Suprapubic skin (tissue), 4 donors: ENCODE measurements around the gene HIPK3. TPM values are rescaled to one million over a fixed set of nuclear protein-coding genes. Genes with fewer than 3 reads are reported as not detected.

Source experiments
- DNase-seq, 2 donors: peaks; one replicate each; pipeline ENCODE4 v3.0.0-alpha.2; 2019; ENCODE audit warnings: low spot score in 2 of 2
- H3K27ac ChIP-seq: fragments of 200-600 bp; sonication (generic); one replicate; pipeline ENCODE4 v1.5.1; 2019
- H3K27me3 ChIP-seq: fragments of 200-600 bp; sonication (generic); one replicate; pipeline ENCODE4 v1.5.1; 2019
- H3K36me3 ChIP-seq: fragments of 200-600 bp; sonication (generic); one replicate; pipeline ENCODE4 v1.5.1; 2019
- H3K4me1 ChIP-seq: fragments of 200-600 bp; sonication (generic); one replicate; pipeline ENCODE4 v1.5.1; 2019
- H3K4me3 ChIP-seq: fragments of 200-600 bp; sonication (generic); one replicate; pipeline ENCODE4 v1.5.1; 2019; ENCODE audit warnings: mild to moderate bottlenecking
- H3K9me3 ChIP-seq: fragments of 200-600 bp; sonication (generic); one replicate; pipeline ENCODE4 v1.5.1; 2019
- EP300 ChIP-seq: sonication (generic); formaldehyde crosslinking; IDR thresholded peaks from one replicate; pipeline ENCODE4 v1.6.1; 2017; ENCODE audit warnings: antibody characterized with exemption
- POLR2A ChIP-seq, 2 donors: fragments of 450-650 bp; IDR thresholded peaks; one replicate each; pipeline ENCODE4 v1.6.1; 2017; ENCODE audit warnings: antibody characterized with exemption in 2 of 2, mild to moderate bottlenecking in 2 of 2, moderate library complexity in 2 of 2
- POLR2AphosphoS5 ChIP-seq, 3 donors: sonication (generic); formaldehyde crosslinking; IDR thresholded peaks; one replicate each; pipeline ENCODE4 v1.6.1; 2017; ENCODE audit warnings: antibody characterized with exemption in 3 of 3
- WGBS: methylation state at CpG from one replicate; pipeline ENCODE4 v1.1.5; 2018; 5-methylcytosine and 5-hydroxymethylcytosine counted together
- total RNA-seq, 4 donors: library from RNA; depleted of rRNA; stranded (reverse); fragments of >200 nt; gene quantifications; one replicate each; pipeline ENCODE4 v1.1.0, GENCODE V29; 2016
- TF ChIP-seq, protein P1 (sequence below), 2 donors: fragments of 200-600 bp in 1 of 2; fragments of 450-650 bp in 1 of 2; sonication (generic) in 1 of 2; IDR thresholded peaks; one replicate each; pipeline ENCODE4 v1.5.1; 2016 to 2019; ENCODE audit warnings: antibody characterized with exemption in 2 of 2, mild to moderate bottlenecking in 1 of 2, moderate library complexity in 1 of 2

The HIPK3 gene
- total RNA-seq, 4 donors from 2014 or later, result 76.4 to 110 (median 90.6) TPM

DNA sequence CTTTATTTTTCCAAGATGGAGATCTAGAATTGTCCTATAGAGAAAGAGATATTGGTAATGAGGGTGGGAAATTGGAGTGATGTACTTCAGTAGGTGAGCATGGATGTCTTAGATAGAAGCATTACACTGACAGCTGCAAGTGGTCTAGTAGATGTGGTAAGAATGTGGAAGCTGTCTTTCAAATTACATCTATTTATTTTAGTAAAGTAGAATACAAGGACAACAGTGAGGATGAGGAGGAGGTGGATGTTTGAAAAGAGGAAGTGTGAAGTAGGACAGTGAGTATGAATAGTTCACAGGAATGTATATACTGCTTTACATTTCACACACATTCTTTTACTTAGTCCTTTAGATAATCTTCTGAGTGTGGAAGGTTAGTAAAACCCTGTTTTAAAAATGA is 64.2 kb downstream of the HIPK3 start:
- Histone ChIP-seq H3K27me3 (no peaks in the 10 kb centered on the region), H3K27ac (no peak overlapping the region), H3K36me3 (no peaks in the 10 kb centered on the region), H3K4me3 (no peak overlapping the region), H3K4me1 (peaks cover 36% of the 10 kb centered on the region), H3K9me3 (no peaks in the 10 kb centered on the region)
- TF ChIP-seq EP300 (no peak), POLR2AphosphoS5 (IDR thresholded peaks at IDR 0.05) (no peak), POLR2A (IDR thresholded peaks at IDR 0.05) (no peak)
- TF ChIP-seq, protein P1, sequence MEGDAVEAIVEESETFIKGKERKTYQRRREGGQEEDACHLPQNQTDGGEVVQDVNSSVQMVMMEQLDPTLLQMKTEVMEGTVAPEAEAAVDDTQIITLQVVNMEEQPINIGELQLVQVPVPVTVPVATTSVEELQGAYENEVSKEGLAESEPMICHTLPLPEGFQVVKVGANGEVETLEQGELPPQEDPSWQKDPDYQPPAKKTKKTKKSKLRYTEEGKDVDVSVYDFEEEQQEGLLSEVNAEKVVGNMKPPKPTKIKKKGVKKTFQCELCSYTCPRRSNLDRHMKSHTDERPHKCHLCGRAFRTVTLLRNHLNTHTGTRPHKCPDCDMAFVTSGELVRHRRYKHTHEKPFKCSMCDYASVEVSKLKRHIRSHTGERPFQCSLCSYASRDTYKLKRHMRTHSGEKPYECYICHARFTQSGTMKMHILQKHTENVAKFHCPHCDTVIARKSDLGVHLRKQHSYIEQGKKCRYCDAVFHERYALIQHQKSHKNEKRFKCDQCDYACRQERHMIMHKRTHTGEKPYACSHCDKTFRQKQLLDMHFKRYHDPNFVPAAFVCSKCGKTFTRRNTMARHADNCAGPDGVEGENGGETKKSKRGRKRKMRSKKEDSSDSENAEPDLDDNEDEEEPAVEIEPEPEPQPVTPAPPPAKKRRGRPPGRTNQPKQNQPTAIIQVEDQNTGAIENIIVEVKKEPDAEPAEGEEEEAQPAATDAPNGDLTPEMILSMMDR (IDR thresholded peaks at IDR 0.05), result no peak
- no peak for DNase-seq

DNA sequence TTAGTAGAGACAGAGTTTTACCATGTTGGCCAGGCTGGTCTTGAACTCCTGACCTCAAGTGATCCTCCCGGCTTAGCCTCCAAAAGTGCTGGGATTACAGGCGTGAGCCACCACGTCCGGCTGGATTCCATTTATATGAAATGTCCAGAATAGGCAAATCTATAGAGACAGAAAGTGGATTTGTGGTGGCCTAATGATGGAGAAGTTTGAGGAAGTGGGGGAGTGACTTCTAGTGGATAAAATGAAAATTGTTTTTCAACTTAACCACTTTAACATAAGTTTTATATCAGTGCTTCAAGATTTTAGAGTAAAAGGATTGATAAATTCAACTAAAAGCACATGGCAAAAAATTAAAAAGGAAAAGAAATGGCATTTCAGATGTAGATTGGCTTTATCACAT is 66.2 kb downstream of the HIPK3 start:
- Histone ChIP-seq H3K27me3 (no peaks in the 10 kb centered on the region), H3K4me3 (no peak overlapping the region), H3K4me1 (peaks cover 38% of the 10 kb centered on the region), H3K27ac (no peak overlapping the region), H3K36me3 (no peaks in the 10 kb centered on the region), H3K9me3 (no peaks in the 10 kb centered on the region)
- no peak for DNase-seq
- WGBS, result 94% methylated on average over 4 of the region's 4 CpGs
- TF ChIP-seq, protein P1 (IDR thresholded peaks at IDR 0.05), result no peak
- no peak for TF ChIP-seq POLR2AphosphoS5 (IDR thresholded peaks at IDR 0.05)
- no peak for TF ChIP-seq EP300
- TF ChIP-seq POLR2A (IDR thresholded peaks at IDR 0.05), result no peak

DNA sequence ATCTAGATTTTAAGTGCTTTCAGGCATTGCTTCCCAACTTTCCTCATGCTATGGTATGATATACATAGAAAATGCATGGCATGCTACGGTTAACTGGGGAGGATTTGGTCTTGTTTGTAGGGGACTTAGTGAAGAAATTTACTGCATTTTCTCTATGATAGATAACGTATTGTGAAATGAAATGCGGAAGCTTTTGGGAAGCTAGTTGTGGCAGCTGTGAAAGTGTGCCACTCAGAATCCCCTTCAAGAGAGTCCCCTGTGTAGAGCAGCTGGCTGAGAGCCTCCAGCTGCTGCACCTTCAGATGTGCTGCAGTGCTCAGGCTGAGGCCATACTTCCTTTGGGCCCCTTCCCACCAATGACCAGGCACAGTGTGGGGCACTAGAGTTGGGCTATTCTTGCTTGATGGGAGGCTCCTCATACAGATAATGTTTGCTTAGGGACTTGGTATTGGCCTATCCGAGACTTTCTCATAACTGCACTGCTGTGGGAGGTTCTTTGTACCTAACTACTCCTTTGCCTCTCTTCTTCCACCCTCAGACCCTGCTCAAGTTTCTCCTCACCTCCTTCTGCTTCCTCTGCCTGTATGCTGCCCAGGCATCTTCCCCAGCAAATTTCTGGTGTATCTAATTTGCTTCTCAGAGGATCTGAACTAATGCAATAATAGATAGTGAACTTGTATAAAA is 67.3 kb downstream of the HIPK3 start:
- Histone ChIP-seq H3K27ac (no peak overlapping the region), H3K36me3 (no peaks in the 10 kb centered on the region), H3K27me3 (no peaks in the 10 kb centered on the region), H3K4me1 (peaks cover 36% of the 10 kb centered on the region), H3K4me3 (no peak overlapping the region), H3K9me3 (no peaks in the 10 kb centered on the region)
- WGBS, result 82% methylated on average over 4 of the region's 4 CpGs
- TF ChIP-seq, protein P1 (IDR thresholded peaks at IDR 0.05), result no peak
- TF ChIP-seq POLR2A (IDR thresholded peaks at IDR 0.05), result no peak
- no peak for TF ChIP-seq POLR2AphosphoS5 (IDR thresholded peaks at IDR 0.05)
- no peak for TF ChIP-seq EP300
- no peak for DNase-seq

DNA sequence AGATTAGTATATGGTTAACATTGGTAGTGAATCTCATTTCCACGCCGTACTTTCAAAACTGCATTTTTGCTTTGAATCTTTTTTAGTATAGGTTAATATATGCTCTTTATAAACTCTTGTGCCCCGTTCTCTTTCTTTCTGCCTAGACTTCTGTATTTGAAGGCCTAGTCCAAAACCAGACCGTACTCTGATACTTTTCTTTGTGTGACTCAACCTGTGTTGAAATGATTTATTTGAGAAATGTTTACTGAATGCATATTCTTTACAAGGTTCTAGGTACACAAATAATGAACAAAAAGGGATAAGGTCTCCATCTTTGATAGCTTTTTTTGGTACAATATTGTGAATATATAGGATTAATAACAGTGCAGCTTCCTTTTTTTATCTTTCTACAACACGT is 68.3 kb downstream of the HIPK3 start:
- H3K36me3 ChIP-seq, result no peaks in the 10 kb centered on the region
- 75% methylated on average over 5 of the region's 5 CpGs for WGBS
- H3K4me3 ChIP-seq, result no peak overlapping the region
- H3K27ac ChIP-seq, result no peak overlapping the region
- no peaks in the 10 kb centered on the region for H3K9me3 ChIP-seq
- no peaks in the 10 kb centered on the region for H3K27me3 ChIP-seq
- no peak for DNase-seq
- TF ChIP-seq POLR2AphosphoS5 (IDR thresholded peaks at IDR 0.05) (no peak), POLR2A (IDR thresholded peaks at IDR 0.05) (no peak), EP300 (no peak)
- TF ChIP-seq, protein P1 (IDR thresholded peaks at IDR 0.05), result no peak
- H3K4me1 ChIP-seq, result peaks cover 36% of the 10 kb centered on the region

DNA sequence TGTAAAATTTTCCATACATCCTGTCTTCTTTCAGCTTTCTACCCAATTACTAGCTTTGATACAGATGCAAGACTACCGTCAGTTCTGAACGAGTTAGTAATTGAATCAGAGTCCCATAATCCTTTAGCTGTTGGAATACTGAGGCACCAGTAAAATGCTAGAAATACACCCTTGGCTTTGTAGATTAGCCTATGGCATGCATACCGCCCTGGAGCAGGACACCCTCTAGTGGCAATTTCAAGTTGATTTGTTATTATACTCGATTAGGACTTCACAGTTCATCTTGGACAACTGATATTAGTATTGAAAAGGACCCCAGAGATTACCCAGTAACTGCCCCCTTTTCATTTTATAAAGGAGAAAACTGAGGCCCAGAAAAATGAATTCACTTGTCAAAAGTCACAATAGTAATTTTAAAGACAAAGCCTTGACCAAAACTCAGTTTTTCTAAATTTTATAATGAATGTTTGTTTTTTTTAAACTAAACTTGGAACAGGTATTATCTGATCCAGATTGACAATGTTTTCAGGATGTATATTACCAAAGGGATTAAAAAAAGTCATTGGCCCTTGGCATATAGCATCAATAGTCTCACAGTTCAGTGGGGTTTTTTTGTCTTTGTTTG is 72.6 kb downstream of the HIPK3 start:
- H3K27me3 ChIP-seq, result no peaks in the 10 kb centered on the region
- peaks cover 37% of the 10 kb centered on the region for H3K4me1 ChIP-seq
- no peak for DNase-seq
- 16% methylated on average over 4 of the region's 4 CpGs for WGBS
- H3K27ac ChIP-seq, result no peak overlapping the region
- TF ChIP-seq POLR2A (IDR thresholded peaks at IDR 0.05) (no peak), POLR2AphosphoS5 (IDR thresholded peaks at IDR 0.05) (no peak)
- TF ChIP-seq, protein P1 (IDR thresholded peaks at IDR 0.05), result peak; percentile 28 to 37
- H3K36me3 ChIP-seq, result peaks cover 2% of the 10 kb centered on the region
- H3K4me3 ChIP-seq, result no peak overlapping the region
- H3K9me3 ChIP-seq, result no peaks in the 10 kb centered on the region
